ENCODE results near the gene LUC7L3.

DNA sequence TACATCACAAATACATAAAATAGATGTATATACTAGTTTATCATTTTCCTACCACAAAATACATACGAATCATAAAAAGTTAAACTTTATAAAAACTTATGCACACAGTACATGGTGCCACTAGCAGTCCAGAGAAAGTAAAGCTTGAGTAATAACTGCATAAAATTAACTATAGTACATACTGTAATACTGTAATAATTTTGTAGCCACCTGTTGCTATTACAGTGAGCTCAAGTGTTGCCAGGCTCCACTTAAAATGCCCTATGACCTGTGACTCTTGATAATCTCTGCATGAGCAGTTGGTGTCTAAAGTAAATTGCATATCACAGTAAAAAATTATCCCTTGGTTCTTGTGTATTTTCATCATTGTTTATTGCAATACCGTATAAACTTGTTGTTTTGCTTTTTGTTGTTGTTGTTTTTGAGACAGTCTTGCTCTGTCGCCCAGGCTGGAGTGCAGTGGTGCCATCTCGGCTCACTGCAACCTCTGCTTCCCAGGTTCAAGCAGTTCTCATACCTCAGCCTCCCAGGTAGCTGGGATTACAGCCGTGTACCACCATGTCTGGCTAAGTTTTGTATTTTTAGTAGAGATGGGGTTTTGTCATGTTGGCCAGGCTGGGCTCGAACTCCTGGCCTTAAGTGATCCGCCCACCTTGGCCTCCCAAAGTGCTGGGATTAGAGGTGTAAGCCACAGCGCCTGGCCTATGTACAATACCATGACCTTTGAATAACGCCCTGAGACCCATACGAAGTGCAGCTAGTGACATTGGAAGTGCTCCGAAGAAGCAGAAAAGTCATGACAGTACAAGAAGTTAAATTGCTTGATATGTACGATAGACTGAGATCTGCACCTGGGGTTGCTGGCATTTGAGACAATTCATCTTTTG, 6.6 kb downstream of the LUC7L3 start:
- TF ChIP-seq SIN3A (IDR thresholded peaks at IDR 0.05; ENCODE audit: low read depth): no peak
- TF ChIP-seq, protein P1, sequence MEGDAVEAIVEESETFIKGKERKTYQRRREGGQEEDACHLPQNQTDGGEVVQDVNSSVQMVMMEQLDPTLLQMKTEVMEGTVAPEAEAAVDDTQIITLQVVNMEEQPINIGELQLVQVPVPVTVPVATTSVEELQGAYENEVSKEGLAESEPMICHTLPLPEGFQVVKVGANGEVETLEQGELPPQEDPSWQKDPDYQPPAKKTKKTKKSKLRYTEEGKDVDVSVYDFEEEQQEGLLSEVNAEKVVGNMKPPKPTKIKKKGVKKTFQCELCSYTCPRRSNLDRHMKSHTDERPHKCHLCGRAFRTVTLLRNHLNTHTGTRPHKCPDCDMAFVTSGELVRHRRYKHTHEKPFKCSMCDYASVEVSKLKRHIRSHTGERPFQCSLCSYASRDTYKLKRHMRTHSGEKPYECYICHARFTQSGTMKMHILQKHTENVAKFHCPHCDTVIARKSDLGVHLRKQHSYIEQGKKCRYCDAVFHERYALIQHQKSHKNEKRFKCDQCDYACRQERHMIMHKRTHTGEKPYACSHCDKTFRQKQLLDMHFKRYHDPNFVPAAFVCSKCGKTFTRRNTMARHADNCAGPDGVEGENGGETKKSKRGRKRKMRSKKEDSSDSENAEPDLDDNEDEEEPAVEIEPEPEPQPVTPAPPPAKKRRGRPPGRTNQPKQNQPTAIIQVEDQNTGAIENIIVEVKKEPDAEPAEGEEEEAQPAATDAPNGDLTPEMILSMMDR (IDR thresholded peaks at IDR 0.05 in 2 of 3, conservative IDR thresholded peaks at IDR 0.05 in 1 of 3; ENCODE audit: borderline replicate concordance in 1 of 3, insufficient read depth in 1 of 3, low read depth in 2 of 3, low read length in 2 of 3): no peak
- no peak for TF ChIP-seq POLR2A (IDR thresholded peaks at IDR 0.05; ENCODE audit: borderline replicate concordance, extremely low read depth, insufficient read depth, insufficient read length)
